Activated CD8-positive, alpha-beta T cell treated with anti-CD3 and anti-CD28 coated beads, Interleukin-2, amount 10 ng/mL, durations not matched to agents 7 days and 5 days (primary cell): ENCODE measurements around the gene ANKS1B. TPM values are rescaled to one million over a fixed set of nuclear protein-coding genes. Genes with fewer than 3 reads are reported as not detected.

Experiments
- ATAC-seq: fragments of 150-1000 bp; cut with Tn5 transposase; one replicate; pipeline ENCODE4 v1.10.0; 2021; ENCODE audit warnings: moderate library complexity
- CTCF ChIA-PET: fragments of 350-600 bp; sonication (Branson Sonifier 250); formaldehyde crosslinking; loops from one replicate; lab custom pipeline; 2021; ENCODE audit warnings: antibody characterized with exemption; lab: Charles Lee
- POLR2A ChIA-PET: fragments of 350-600 bp; sonication (Branson Sonifier 250); formaldehyde crosslinking; loops from one replicate; lab custom pipeline; 2021; ENCODE audit warnings: antibody characterized with exemption; lab: Charles Lee
- DNase-seq: peaks from one replicate; pipeline ENCODE4 v3.0.0-alpha.2; 2020
- H3K27ac Mint-ChIP-seq: one replicate; pipeline ENCODE4 v1.8.0; 2021; ENCODE audit warnings: mild to moderate bottlenecking, mixed read lengths
- H3K27me3 Mint-ChIP-seq: one replicate; pipeline ENCODE4 v1.8.0; 2021; ENCODE audit warnings: low read depth, mixed read lengths
- H3K36me3 Mint-ChIP-seq: one replicate; pipeline ENCODE4 v1.8.0; 2021; ENCODE audit warnings: low read depth, mixed read lengths
- H3K4me1 Mint-ChIP-seq: one replicate; pipeline ENCODE4 v1.8.0; 2021; ENCODE audit warnings: low read depth, mixed read lengths
- H3K4me3 Mint-ChIP-seq: one replicate; pipeline ENCODE4 v1.8.0; 2021; ENCODE audit warnings: mild to moderate bottlenecking, mixed read lengths
- H3K9me3 Mint-ChIP-seq: one replicate; pipeline ENCODE4 v1.8.0; 2022; ENCODE audit warnings: mixed read lengths; ENCODE audit not compliant: insufficient read depth
- total RNA-seq, 2 experiments: library from RNA; stranded (reverse); gene quantifications; one replicate each; pipeline ENCODE4 v1.2.3, GENCODE V29; 2021

ANKS1B gene
- total RNA-seq, 2 experiments from 2014 or later = not detected

- Mint-ChIP-seq H3K4me3 (peak overlapping the region; percentile 50), H3K36me3 (no peaks in the 10 kb centered on the region), H3K27ac (no peak overlapping the region), H3K9me3 (no peaks in the 10 kb centered on the region), H3K27me3 (peaks cover 51% of the 10 kb centered on the region), H3K4me1 (peaks cover 8% of the 10 kb centered on the region)
- DNase-seq (no peak), ATAC-seq (no peak)
- ChIA-PET CTCF (no interaction called here), POLR2A (no interaction called here)
Measured at GRCh38 chr12:99985129-99985570, 414 bp upstream of the ANKS1B start.

GRCh38 chr12:99983456-99984258 is 1.1 kb downstream of the ANKS1B start:
- peaks cover 8% of the 10 kb centered on the region for H3K4me1 Mint-ChIP-seq
- ChIA-PET POLR2A (no interaction called here), CTCF (no interaction called here)
- H3K9me3 Mint-ChIP-seq = no peaks in the 10 kb centered on the region
- peak overlapping the region; percentile 52 for H3K4me3 Mint-ChIP-seq
- no peaks in the 10 kb centered on the region for H3K36me3 Mint-ChIP-seq
- DNase-seq (no peak), ATAC-seq (no peak)
- peaks cover 53% of the 10 kb centered on the region for H3K27me3 Mint-ChIP-seq
- H3K27ac Mint-ChIP-seq = no peak overlapping the region

GRCh38 chr12:99981639-99982190 is 3.0 kb downstream of the ANKS1B start:
- Mint-ChIP-seq H3K9me3 (no peaks in the 10 kb centered on the region), H3K4me1 (peaks cover 8% of the 10 kb centered on the region), H3K36me3 (no peaks in the 10 kb centered on the region), H3K27ac (no peak overlapping the region), H3K27me3 (peaks cover 50% of the 10 kb centered on the region), H3K4me3 (no peak overlapping the region)
- DNase-seq (no peak), ATAC-seq (no peak)
- POLR2A ChIA-PET = no interaction called here
- CTCF ChIA-PET = no interaction called here

GRCh38 chr12:99979471-99979870 is 5.3 kb downstream of the ANKS1B start:
- no peak overlapping the region for H3K27ac Mint-ChIP-seq
- POLR2A ChIA-PET = no interaction called here
- DNase-seq = no peak
- peaks cover 3% of the 10 kb centered on the region for H3K4me1 Mint-ChIP-seq
- no peak for ATAC-seq
- no peaks in the 10 kb centered on the region for H3K9me3 Mint-ChIP-seq
- no peak overlapping the region for H3K4me3 Mint-ChIP-seq
- CTCF ChIA-PET = no interaction called here
- peaks cover 35% of the 10 kb centered on the region for H3K27me3 Mint-ChIP-seq
- no peaks in the 10 kb centered on the region for H3K36me3 Mint-ChIP-seq

GRCh38 chr12:99978152-99978551 is 6.6 kb downstream of the ANKS1B start:
- ATAC-seq (no peak), DNase-seq (no peak)
- peaks cover 25% of the 10 kb centered on the region for H3K27me3 Mint-ChIP-seq
- H3K4me1 Mint-ChIP-seq = no peaks in the 10 kb centered on the region
- no peak overlapping the region for H3K4me3 Mint-ChIP-seq
- CTCF ChIA-PET = no interaction called here
- no peak overlapping the region for H3K27ac Mint-ChIP-seq
- POLR2A ChIA-PET = no interaction called here
- H3K9me3 Mint-ChIP-seq = no peaks in the 10 kb centered on the region
- no peaks in the 10 kb centered on the region for H3K36me3 Mint-ChIP-seq

- no peaks in the 10 kb centered on the region for H3K4me1 Mint-ChIP-seq
- ATAC-seq = no peak
- peaks cover 19% of the 10 kb centered on the region for H3K27me3 Mint-ChIP-seq
- no peaks in the 10 kb centered on the region for H3K9me3 Mint-ChIP-seq
- H3K27ac Mint-ChIP-seq = no peak overlapping the region
- no peak overlapping the region for H3K4me3 Mint-ChIP-seq
- POLR2A ChIA-PET = no interaction called here
- H3K36me3 Mint-ChIP-seq = no peaks in the 10 kb centered on the region
- CTCF ChIA-PET = no interaction called here
- DNase-seq = no peak
Measured at GRCh38 chr12:99977550-99977949, 7.2 kb downstream of the ANKS1B start.

GRCh38 chr12:99976762-99977161 is 8.0 kb downstream of the ANKS1B start:
- Mint-ChIP-seq H3K27ac (no peak overlapping the region), H3K36me3 (no peaks in the 10 kb centered on the region), H3K4me1 (no peaks in the 10 kb centered on the region), H3K27me3 (peaks cover 16% of the 10 kb centered on the region), H3K9me3 (no peaks in the 10 kb centered on the region), H3K4me3 (no peak overlapping the region)
- DNase-seq (no peak), ATAC-seq (no peak)
- POLR2A ChIA-PET = no interaction called here
- CTCF ChIA-PET = no interaction called here

GRCh38 chr12:99975321-99975720 is 9.4 kb downstream of the ANKS1B start:
- ChIA-PET POLR2A (no interaction called here), CTCF (no interaction called here)
- Mint-ChIP-seq H3K27me3 (peaks cover 8% of the 10 kb centered on the region), H3K9me3 (no peaks in the 10 kb centered on the region), H3K36me3 (no peaks in the 10 kb centered on the region), H3K4me3 (no peak overlapping the region), H3K4me1 (no peaks in the 10 kb centered on the region), H3K27ac (no peak overlapping the region)
- ATAC-seq (no peak), DNase-seq (no peak)

- ATAC-seq (no peak), DNase-seq (no peak)
- no peaks in the 10 kb centered on the region for H3K4me1 Mint-ChIP-seq
- CTCF ChIA-PET = no interaction called here
- POLR2A ChIA-PET = no interaction called here
- no peaks in the 10 kb centered on the region for H3K36me3 Mint-ChIP-seq
- peaks cover 4% of the 10 kb centered on the region for H3K27me3 Mint-ChIP-seq
- no peak overlapping the region for H3K27ac Mint-ChIP-seq
- H3K4me3 Mint-ChIP-seq = no peak overlapping the region
- no peaks in the 10 kb centered on the region for H3K9me3 Mint-ChIP-seq
Measured at GRCh38 chr12:99974146-99974545, 10.6 kb downstream of the ANKS1B start.

- ATAC-seq (no peak), DNase-seq (no peak)
- POLR2A ChIA-PET = no interaction called here
- Mint-ChIP-seq H3K9me3 (no peaks in the 10 kb centered on the region), H3K36me3 (no peaks in the 10 kb centered on the region), H3K27me3 (no peaks in the 10 kb centered on the region), H3K27ac (no peak overlapping the region), H3K4me1 (no peaks in the 10 kb centered on the region), H3K4me3 (no peak overlapping the region)
- CTCF ChIA-PET = no interaction called here
Measured at GRCh38 chr12:99966429-99966828, 18.3 kb downstream of the ANKS1B start.

GRCh38 chr12:99960311-99960710 is 24.4 kb downstream of the ANKS1B start:
- no peaks in the 10 kb centered on the region for H3K4me1 Mint-ChIP-seq
- ATAC-seq = no peak
- H3K4me3 Mint-ChIP-seq = no peak overlapping the region
- no peak overlapping the region for H3K27ac Mint-ChIP-seq
- H3K27me3 Mint-ChIP-seq = no peaks in the 10 kb centered on the region
- ChIA-PET CTCF (no interaction called here), POLR2A (no interaction called here)
- DNase-seq = no peak
- H3K9me3 Mint-ChIP-seq = no peaks in the 10 kb centered on the region
- H3K36me3 Mint-ChIP-seq = no peaks in the 10 kb centered on the region

- Mint-ChIP-seq H3K27ac (no peak overlapping the region), H3K27me3 (no peaks in the 10 kb centered on the region), H3K4me3 (no peak overlapping the region), H3K9me3 (no peaks in the 10 kb centered on the region), H3K4me1 (no peaks in the 10 kb centered on the region), H3K36me3 (no peaks in the 10 kb centered on the region)
- ChIA-PET CTCF (no interaction called here), POLR2A (no interaction called here)
- DNase-seq (no peak), ATAC-seq (no peak)
Measured at GRCh38 chr12:99959549-99960170, 25.1 kb downstream of the ANKS1B start.
